ENCODE results near the gene DCAF11. TPM values are rescaled to one million over a fixed set of nuclear protein-coding genes. Genes with fewer than 3 reads are reported as not detected.
A peak's percentile ranks its signal among the peaks of the same experiment; 100 is the strongest.

DCAF11 gene
- total RNA-seq, 2 experiments from 2014 or later = 85.6 to 91.8 TPM

GRCh38 chr14:24144451-24144850 lies 29.9 kb downstream of the DCAF11 start:
- H3K4me1 Mint-ChIP-seq (ENCODE audit: low read depth) = peaks cover 54% of the 10 kb centered on the region
- intact Hi-C loops (cut with micrococcal nuclease) = no loop called here

DNA sequence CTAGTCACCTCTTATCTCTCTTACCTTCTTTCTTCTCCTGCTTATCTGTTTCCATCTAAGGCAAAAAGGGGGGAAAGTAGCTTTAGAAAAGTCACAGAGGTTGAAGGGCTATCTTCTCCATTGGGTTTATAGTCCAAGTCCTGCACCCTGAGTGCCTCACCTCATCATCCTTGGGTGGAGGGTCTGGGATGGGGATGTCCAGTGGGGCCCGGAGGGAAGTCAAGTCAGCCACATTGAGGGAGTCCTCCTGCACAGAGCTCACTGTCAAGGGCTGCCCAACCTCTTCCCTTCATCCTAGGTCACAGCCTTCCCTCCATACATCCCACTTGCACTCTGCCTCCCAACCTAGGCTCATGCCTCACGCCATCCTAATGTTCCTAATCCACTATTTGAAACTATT lies 30.6 kb downstream of the DCAF11 start:
- Mint-ChIP-seq H3K4me1 (ENCODE audit: low read depth) (peaks cover 53% of the 10 kb centered on the region), H3K27me3 (no peaks in the 10 kb centered on the region), H3K4me3 (peak overlapping the region; percentile 100), H3K9me3 (no peaks in the 10 kb centered on the region), H3K36me3 (peaks cover 56% of the 10 kb centered on the region), H3K27ac (peak overlapping the region; percentile 99)
- ChIA-PET POLR2A (interaction anchor here (3.4 to 4.1 kb wide), 5 partner anchors 9 to 51 kb away, joined by 18 to 60 read pairs (median 38); partner anchors contain the start of genes DCAF11, IRF9, NRL and PCK2), CTCF (interaction anchor here (0.8 to 6.3 kb wide), 5 partner anchors 9 to 55 kb away, joined by 3 to 76 read pairs (median 16); partner anchors contain the start of genes IRF9 and PSME1)
- intact Hi-C loops (cut with micrococcal nuclease) = loop anchor here (5.0 kb wide), 1 partner anchor 152 kb away; the partner anchor contains the start of genes DHRS1 and NOP9
- no peak for DNase-seq

More at GRCh38 chr14:24144451-24144850, 29.9 kb downstream of the DCAF11 start:
- peak overlapping the region; percentile 41 for H3K4me3 Mint-ChIP-seq
- peak overlapping the region; percentile 58 for H3K27ac Mint-ChIP-seq
- H3K36me3 Mint-ChIP-seq = peaks cover 60% of the 10 kb centered on the region
- no peaks in the 10 kb centered on the region for H3K27me3 Mint-ChIP-seq
- DNase-seq = no peak
- H3K9me3 Mint-ChIP-seq = no peaks in the 10 kb centered on the region
- POLR2A ChIA-PET = interaction anchor here (4.1 kb wide), 1 partner anchor 30 kb away, joined by 38 read pairs; the partner anchor contains the start of genes DCAF11 and NRL
- CTCF ChIA-PET = interaction anchor here (1.5 to 6.3 kb wide), 2 partner anchors 17 to 86 kb away, joined by 3 to 76 read pairs; partner anchors contain the start of gene IRF9

- peaks cover 60% of the 10 kb centered on the region for H3K36me3 Mint-ChIP-seq
- H3K27ac Mint-ChIP-seq = peak overlapping the region; percentile 99
Measured at GRCh38 chr14:24145690-24146452, 31.3 kb downstream of the DCAF11 start.

DNA sequence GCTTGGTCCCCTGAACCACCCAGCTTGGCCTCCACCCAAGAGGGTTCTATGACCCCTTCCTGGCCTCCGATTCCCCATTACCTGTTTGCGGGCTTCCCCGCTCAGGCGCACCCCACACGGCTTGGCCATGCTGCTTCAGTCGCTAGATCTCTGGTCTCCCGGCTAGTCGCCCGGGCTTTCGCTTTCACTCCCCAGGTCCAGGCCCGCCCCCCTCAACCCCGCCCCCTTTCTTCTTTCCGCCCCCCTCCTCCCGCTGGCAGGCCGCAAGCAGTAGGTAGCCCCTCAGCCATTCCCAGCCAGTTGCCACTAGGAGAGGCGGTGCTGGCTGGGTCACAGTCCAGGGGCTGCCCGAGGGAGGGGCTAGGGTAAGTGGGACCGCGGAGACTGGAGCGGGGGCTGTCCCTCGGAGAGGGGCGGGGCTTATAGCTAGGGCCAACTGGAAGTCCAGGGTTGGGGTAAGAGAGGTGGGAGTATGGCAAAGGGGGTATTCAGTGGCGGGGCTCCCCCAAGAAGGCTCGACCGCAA lies 31.9 kb downstream of the DCAF11 start, which contains the start of gene PSME2:
TSS of gene PSME2 (minus strand) at position 158 of the 525 bp plus-strand sequence. CDS start at position 129, 29 bp downstream.
- intact Hi-C loops (cut with micrococcal nuclease) = loop anchor here (1.0 to 5.0 kb wide), 5 partner anchors 51 to 284 kb away; partner anchors contain the start of genes CARMIL3, DHRS1, GMPR2 and NEDD8
- POLR2A ChIA-PET = interaction anchor here (0.5 to 4.1 kb wide), 16 partner anchors 10 to 557 kb away, joined by 3 to 60 read pairs (median 4); partner anchors contain the start of genes CBLN3, CHMP4A, DCAF11 and IRF9

More at GRCh38 chr14:24145690-24146452, 31.3 kb downstream of the DCAF11 start:
- Mint-ChIP-seq H3K4me1 (ENCODE audit: low read depth) (peaks cover 58% of the 10 kb centered on the region), H3K27me3 (no peaks in the 10 kb centered on the region), H3K4me3 (peak overlapping the region; percentile 100), H3K9me3 (no peaks in the 10 kb centered on the region)
- ChIA-PET POLR2A (interaction anchor here (0.7 to 4.1 kb wide), 10 partner anchors 9 to 557 kb away, joined by 3 to 60 read pairs (median 12); partner anchors contain the start of genes DCAF11, IRF9, NRL and PCK2), CTCF (interaction anchor here (0.8 to 6.3 kb wide), 11 partner anchors 9 to 162 kb away, joined by 3 to 76 read pairs (median 5); partner anchors contain the start of genes CIDEB, IRF9, PSME1 and TINF2)
- DNase-seq = no peak
- intact Hi-C loops (cut with micrococcal nuclease) = loop anchor here (1.0 to 5.0 kb wide), 5 partner anchors 51 to 285 kb away; partner anchors contain the start of genes CARMIL3, DHRS1, GMPR2 and NEDD8

GRCh38 chr14:24146978-24147760 lies 32.6 kb downstream of the DCAF11 start, which contains the start of gene RNF31:
Gene RNF31, plus strand, starts transcription at chr14:24147498. Its CDS starts 201 bp downstream, at chr14:24147699.
- Mint-ChIP-seq H3K27ac (peak within 1 kb of the TSS; percentile 99), H3K27me3 (no peaks in the 10 kb centered on the region), H3K9me3 (no peaks in the 10 kb centered on the region), H3K4me3 (peak within 1 kb of the TSS; percentile 100), H3K4me1 (ENCODE audit: low read depth) (peaks cover 56% of the 10 kb centered on the region), H3K36me3 (peaks cover 59% of the 10 kb centered on the region)
- intact Hi-C loops (cut with micrococcal nuclease) = loop anchor here (1.0 to 5.0 kb wide), 10 partner anchors 11 to 284 kb away; partner anchors contain the start of genes CARMIL3, CHMP4A, DCAF11 and DHRS1
- ChIA-PET POLR2A (interaction anchor here (0.5 to 4.1 kb wide), 16 partner anchors 9 to 283 kb away, joined by 3 to 60 read pairs (median 4); partner anchors contain the start of genes CBLN3, CHMP4A, DCAF11 and IRF9), CTCF (interaction anchor here (1.0 to 6.3 kb wide), 12 partner anchors 8 to 161 kb away, joined by 3 to 76 read pairs (median 6); partner anchors contain the start of genes CIDEB, DCAF11, IRF9 and NRL)
- DNase-seq = peak; percentile 99

More for the DNA sequence above, 31.9 kb downstream of the DCAF11 start, which contains the start of gene PSME2:
- Mint-ChIP-seq H3K9me3 (no peaks in the 10 kb centered on the region), H3K27me3 (no peaks in the 10 kb centered on the region), H3K4me1 (ENCODE audit: low read depth) (peaks cover 58% of the 10 kb centered on the region), H3K27ac (peak within 1 kb of the TSS; percentile 99), H3K36me3 (peaks cover 59% of the 10 kb centered on the region), H3K4me3 (peak within 1 kb of the TSS; percentile 100)
- CTCF ChIA-PET = interaction anchor here (1.0 to 6.3 kb wide), 13 partner anchors 9 to 162 kb away, joined by 3 to 76 read pairs (median 5); partner anchors contain the start of genes CIDEB, DCAF11, IRF9 and NRL
- DNase-seq = peak; percentile 95

DNA sequence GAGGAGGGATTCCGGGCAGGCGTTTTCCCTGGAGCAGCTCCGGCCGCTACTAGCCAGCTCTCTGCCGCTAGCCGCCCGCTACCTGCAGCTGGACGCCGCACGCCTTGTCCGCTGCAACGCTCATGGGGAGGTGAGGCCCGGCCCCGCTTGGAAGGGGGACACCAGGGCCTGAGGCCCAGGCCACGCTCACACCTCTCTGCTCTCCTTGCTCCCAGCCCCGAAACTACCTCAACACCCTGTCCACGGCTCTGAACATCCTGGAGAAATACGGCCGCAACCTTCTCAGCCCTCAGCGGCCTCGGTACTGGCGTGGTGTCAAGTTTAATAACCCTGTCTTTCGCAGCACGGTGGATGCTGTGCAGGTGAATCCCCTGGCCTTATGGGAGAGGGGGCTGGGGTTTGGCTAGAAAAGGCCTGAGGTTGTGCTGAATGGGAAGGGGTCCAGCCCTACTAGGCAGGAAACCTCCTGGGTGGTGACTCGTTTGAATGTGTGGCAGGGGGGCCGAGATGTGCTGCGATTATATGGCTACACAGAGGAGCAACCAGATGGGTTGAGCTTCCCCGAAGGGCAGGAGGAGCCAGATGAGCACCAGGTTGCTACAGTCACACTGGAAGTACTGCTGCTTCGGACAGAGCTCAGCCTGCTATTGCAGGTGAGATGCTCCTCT lies 33.3 kb downstream of the DCAF11 start:
- DNase-seq = peak; percentile 24
- Mint-ChIP-seq H3K27ac (peak overlapping the region; percentile 80), H3K4me1 (ENCODE audit: low read depth) (peaks cover 52% of the 10 kb centered on the region)

DNA sequence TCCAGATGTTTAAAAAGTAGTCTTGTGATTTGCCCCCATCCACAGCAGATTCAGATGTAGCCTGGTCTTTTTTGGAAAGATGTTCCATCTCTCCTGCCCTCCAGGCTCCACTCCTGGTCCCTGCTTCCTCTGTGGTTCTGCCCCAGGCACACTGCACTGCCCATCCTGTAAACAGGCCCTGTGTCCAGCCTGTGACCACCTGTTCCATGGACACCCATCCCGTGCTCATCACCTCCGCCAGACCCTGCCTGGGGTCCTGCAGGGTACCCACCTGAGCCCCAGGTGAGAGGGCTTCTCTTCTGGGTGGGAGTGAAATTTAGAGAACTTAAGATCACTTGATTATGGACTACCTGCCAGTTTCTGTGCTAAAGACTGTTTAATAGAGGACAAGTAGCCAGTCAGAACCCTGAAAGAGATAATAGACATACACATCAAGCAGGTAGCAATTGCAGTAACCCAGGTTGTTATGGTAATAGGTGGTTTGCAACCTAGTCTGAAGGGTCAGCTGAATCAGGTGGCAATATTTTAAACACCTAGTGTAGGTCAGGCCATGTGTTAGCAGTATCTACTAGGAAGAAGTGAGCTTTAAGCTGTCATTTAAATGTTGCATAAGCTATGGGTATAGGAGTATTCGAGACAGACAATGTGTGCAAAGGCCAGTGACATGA lies 34.9 kb downstream of the DCAF11 start:
- H3K9me3 Mint-ChIP-seq = no peaks in the 10 kb centered on the region
- ChIA-PET CTCF (interaction anchor here (0.6 to 6.3 kb wide), 4 partner anchors 12 to 46 kb away, joined by 3 to 76 read pairs (median 18); partner anchors contain the start of genes IRF9 and TM9SF1), POLR2A (interaction anchor here (0.8 to 4.1 kb wide), 3 partner anchors 8 to 12 kb away, joined by 3 to 60 read pairs (median 15); partner anchors contain the start of genes EMC9 and IRF9)
- peak overlapping the region; percentile 100 for H3K4me3 Mint-ChIP-seq
- DNase-seq = no peak
- H3K36me3 Mint-ChIP-seq = peaks cover 49% of the 10 kb centered on the region
- no peaks in the 10 kb centered on the region for H3K27me3 Mint-ChIP-seq
- peaks cover 40% of the 10 kb centered on the region for H3K4me1 Mint-ChIP-seq (ENCODE audit: low read depth)
- H3K27ac Mint-ChIP-seq = no peak overlapping the region
- intact Hi-C loops (cut with micrococcal nuclease) = loop anchor here (5.0 kb wide), 1 partner anchor 148 kb away; the partner anchor contains the start of genes DHRS1 and NOP9

More for the DNA sequence above, 33.3 kb downstream of the DCAF11 start:
- no peaks in the 10 kb centered on the region for H3K27me3 Mint-ChIP-seq
- intact Hi-C loops (cut with micrococcal nuclease) = loop anchor here (1.0 to 5.0 kb wide), 9 partner anchors 12 to 283 kb away; partner anchors contain the start of genes CARMIL3, CHMP4A, DCAF11 and DHRS1
- ChIA-PET POLR2A (interaction anchor here (1.0 to 4.1 kb wide), 8 partner anchors 11 to 163 kb away, joined by 3 to 60 read pairs (median 19); partner anchors contain the start of genes DCAF11, IPO4, IRF9 and NRL), CTCF (interaction anchor here (1.0 to 6.3 kb wide), 7 partner anchors 10 to 90 kb away, joined by 3 to 76 read pairs (median 5); partner anchors contain the start of genes DCAF11, IRF9, NRL and PSME1)
- H3K9me3 Mint-ChIP-seq = no peaks in the 10 kb centered on the region
- H3K4me3 Mint-ChIP-seq = peak overlapping the region; percentile 100
- H3K36me3 Mint-ChIP-seq = peaks cover 58% of the 10 kb centered on the region

- Mint-ChIP-seq H3K9me3 (no peaks in the 10 kb centered on the region), H3K4me1 (ENCODE audit: low read depth) (peaks cover 34% of the 10 kb centered on the region), H3K27ac (no peak overlapping the region), H3K4me3 (no peak overlapping the region), H3K27me3 (no peaks in the 10 kb centered on the region), H3K36me3 (peaks cover 49% of the 10 kb centered on the region)
- DNase-seq = no peak
- ChIA-PET CTCF (interaction anchor here (0.6 to 3.9 kb wide), 2 partner anchors 11 to 46 kb away, joined by 3 to 31 read pairs; partner anchors contain the start of genes IRF9 and TM9SF1), POLR2A (interaction anchor here (0.8 to 3.4 kb wide), 2 partner anchors 9 to 11 kb away, joined by 3 to 15 read pairs; partner anchors contain the start of genes EMC9 and IRF9)
- intact Hi-C loops (cut with micrococcal nuclease) = no loop called here
Measured at GRCh38 chr14:24150061-24150460, 35.5 kb downstream of the DCAF11 start.

DNA sequence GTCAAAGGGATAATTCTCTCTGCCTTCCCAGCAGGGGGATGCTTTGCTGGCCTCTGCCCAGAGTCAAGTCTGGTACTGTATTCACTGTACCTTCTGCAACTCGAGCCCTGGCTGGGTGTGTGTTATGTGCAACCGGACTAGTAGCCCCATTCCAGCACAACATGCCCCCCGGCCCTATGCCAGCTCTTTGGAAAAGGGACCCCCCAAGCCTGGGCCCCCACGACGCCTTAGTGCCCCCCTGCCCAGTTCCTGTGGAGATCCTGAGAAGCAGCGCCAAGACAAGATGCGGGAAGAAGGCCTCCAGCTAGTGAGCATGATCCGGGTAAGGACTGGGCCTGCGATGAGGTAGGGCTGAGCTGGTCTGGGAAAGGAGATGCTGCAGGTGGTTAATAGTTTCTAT lies 36.0 kb downstream of the DCAF11 start:
- ChIA-PET CTCF (interaction anchor here (0.6 to 3.9 kb wide), 3 partner anchors 10 to 42 kb away, joined by 3 to 31 read pairs (median 3); partner anchors contain the start of gene IRF9), POLR2A (interaction anchor here (3.4 kb wide), 1 partner anchor 10 kb away, joined by 15 read pairs; the partner anchor contains the start of gene IRF9)
- no peaks in the 10 kb centered on the region for H3K27me3 Mint-ChIP-seq
- no peak overlapping the region for H3K4me3 Mint-ChIP-seq
- H3K36me3 Mint-ChIP-seq = peaks cover 47% of the 10 kb centered on the region
- peaks cover 29% of the 10 kb centered on the region for H3K4me1 Mint-ChIP-seq (ENCODE audit: low read depth)
- intact Hi-C loops (cut with micrococcal nuclease) = no loop called here
- H3K27ac Mint-ChIP-seq = peak overlapping the region; percentile 39
- DNase-seq = no peak
- no peaks in the 10 kb centered on the region for H3K9me3 Mint-ChIP-seq
